Esophagus muscularis mucosa (tissue), 3 donors: Measurements from ENCODE around the gene DOCK11.

ENCODE experiments used
- CTCF ChIP-seq, 3 experiments: fragments of 200-600 bp in 2 of 3; fragments of 450-650 bp in 1 of 3; sonication (generic) in 2 of 3; IDR thresholded peaks; one replicate each; pipeline ENCODE4 v1.5.1; 2017 to 2019; ENCODE audit warnings: antibody characterized with exemption in 3 of 3, mild to moderate bottlenecking in 2 of 3, moderate library complexity in 1 of 3
- POLR2A ChIP-seq: fragments of 450-650 bp; IDR thresholded peaks from one replicate; pipeline ENCODE4 v1.6.1; 2017; ENCODE audit warnings: antibody characterized with exemption, moderate library complexity, mild to moderate bottlenecking, low read depth
- POLR2AphosphoS5 ChIP-seq, 2 donors: sonication (generic); formaldehyde crosslinking; IDR thresholded peaks; one replicate each; pipeline ENCODE4 v1.6.1; 2017; ENCODE audit warnings: antibody characterized with exemption in 2 of 2

DNA sequence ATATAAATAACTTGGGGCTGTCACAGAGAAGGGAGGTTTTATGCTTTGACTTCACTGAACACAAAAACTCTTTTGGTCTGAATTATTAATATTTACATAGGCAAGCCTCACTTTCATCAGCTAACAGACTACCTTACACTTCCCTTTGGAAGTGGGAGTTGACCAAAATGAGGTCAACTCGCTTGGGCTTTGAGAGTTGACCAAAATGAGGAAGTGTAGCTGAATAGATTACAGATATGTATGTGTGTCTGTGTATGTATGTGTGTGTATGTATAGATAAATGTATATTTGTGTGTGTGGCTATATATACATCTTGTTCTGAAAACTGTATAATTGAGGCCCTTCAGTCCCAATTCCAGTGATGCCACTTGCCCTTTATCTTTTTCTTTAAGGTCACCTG is 118.5 kb downstream of the DOCK11 start:
- TF ChIP-seq CTCF (IDR thresholded peaks at IDR 0.05) (no peak), POLR2A (no peak), POLR2AphosphoS5 (IDR thresholded peaks at IDR 0.05) (no peak)
